ENCODE measurements around the gene EDAR. TPM values are rescaled to one million over a fixed set of nuclear protein-coding genes. Genes with fewer than 3 reads are reported as not detected.

The EDAR gene
- polyA plus RNA-seq, 1 of the 3 experiments (the other 2 are of a cell fraction) = not detected

- TF ChIP-seq REST (IDR thresholded peaks at IDR 0.05; ENCODE audit: low read depth, low read length) (no peak), GABPA (IDR thresholded peaks at IDR 0.05; ENCODE audit: low read depth) (no peak), SMC3 (IDR thresholded peaks at IDR 0.05; ENCODE audit: low read depth, low read length) (no peak), TAF1 (IDR thresholded peaks at IDR 0.05; ENCODE audit: borderline replicate concordance, low read depth, low read length) (no peak)
These were observed 81.0 kb downstream of the EDAR start (continued) for GRCh38 chr2:108907822-108908712.

- H3K4me1 ChIP-seq (ENCODE audit: control insufficient read depth in 1 of 2, insufficient read depth in 2 of 2, low read depth in 1 of 2, low read length in 1 of 2) = no peaks in the 10 kb centered on the region; a peak in 1 of 4 replicates
- no peaks in the 10 kb centered on the region for H3F3A ChIP-seq (replicated peaks; ENCODE audit: insufficient read depth)
- H3K79me2 ChIP-seq (ENCODE audit: insufficient read depth) = no peaks in the 10 kb centered on the region
- CTCF ChIA-PET = interaction anchor here (1.2 kb wide), 1 partner anchor 22 kb away, joined by 3 read pairs; no protein-coding TSS in a partner anchor
- POLR2A ChIA-PET = no interaction called here
- no peak overlapping the region for H3K4me2 ChIP-seq
- WGBS (ENCODE audit: low lambda C conversion rate) = 54% methylated on average over 8 of the region's 15 CpGs
- no peaks in the 10 kb centered on the region for H3K9me2 ChIP-seq
- no peaks in the 10 kb centered on the region for H3K9me3 ChIP-seq
- no peaks in the 10 kb centered on the region; the same call in 1 of the 2 replicates for H3K27me3 ChIP-seq (ENCODE audit: insufficient read depth)
- H3K27ac ChIP-seq (ENCODE audit: low read depth in 2 of 2, low read length in 1 of 2) = no peak overlapping the region
- H3K4me3 ChIP-seq (ENCODE audit: low read depth in 2 of 2, low read length in 1 of 2) = no peak overlapping the region
- no peak overlapping the region for H3K9ac ChIP-seq
- no peaks in the 10 kb centered on the region for H3K36me3 ChIP-seq (replicated peaks in 1 of 2; ENCODE audit: control insufficient read depth in 1 of 2, insufficient read depth in 2 of 2, low read length in 1 of 2)
- no peaks in the 10 kb centered on the region for H4K20me1 ChIP-seq (ENCODE audit: insufficient read depth)
- DNase-seq = peak; percentile 55
- no peak for TF ChIP-seq SIN3A (IDR thresholded peaks at IDR 0.05; ENCODE audit: borderline replicate concordance, low read depth, low read length)
- TF ChIP-seq MEF2A (IDR thresholded peaks at IDR 0.05; ENCODE audit: borderline replicate concordance, low read depth) = no peak
- TF ChIP-seq RXRA (IDR thresholded peaks at IDR 0.05; ENCODE audit: borderline replicate concordance, low read depth) = no peak
- TF ChIP-seq FOXM1 (IDR thresholded peaks at IDR 0.05; ENCODE audit: low read depth) = no peak
- TF ChIP-seq GATA2 (CRISPR knock-in tag; IDR thresholded peaks at IDR 0.05) = no peak
- TF ChIP-seq CTCF (IDR thresholded peaks at IDR 0.05) = no peak
- no peak for TF ChIP-seq YY1 (IDR thresholded peaks at IDR 0.05; ENCODE audit: low read depth)
- no peak for TF ChIP-seq NFIC (IDR thresholded peaks at IDR 0.05; ENCODE audit: borderline replicate concordance)
- TF ChIP-seq EZH2phosphoT487 (IDR thresholded peaks at IDR 0.05; ENCODE audit: borderline replicate concordance, low read depth) = no peak
- no peak for TF ChIP-seq MXI1 (IDR thresholded peaks at IDR 0.05; ENCODE audit: low read depth, low read length)
- TF ChIP-seq MAX (IDR thresholded peaks at IDR 0.05; ENCODE audit: low read depth) = no peak
- no peak for TF ChIP-seq JUND (IDR thresholded peaks at IDR 0.05)
- no peak for TF ChIP-seq TAF1 (IDR thresholded peaks at IDR 0.05; ENCODE audit: borderline replicate concordance, low read depth, low read length)
- no peak for TF ChIP-seq ZBTB33 (IDR thresholded peaks at IDR 0.05; ENCODE audit: borderline replicate concordance, low read depth)
- no peak for TF ChIP-seq PBX3 (IDR thresholded peaks at IDR 0.05)
- no peak for TF ChIP-seq IRF3 (IDR thresholded peaks at IDR 0.05; ENCODE audit: low read depth, low read length)
- no peak overlapping the region for H2AFZ ChIP-seq (ENCODE audit: low read depth)
These were observed 82.5 kb downstream of the EDAR start for GRCh38 chr2:108906403-108907077.
